Kidney (tissue), 14 donors: ENCODE data around the gene ENTPD2. TPM values are rescaled to one million over a fixed set of nuclear protein-coding genes. Genes with fewer than 3 reads are reported as not detected.

Source experiments
- DNase-seq, 5 donors: peaks; one replicate each; pipeline ENCODE4 v3.0.0-alpha.2; 2013 to 2020
- FAIRE-seq: peaks from 2 replicates; lab custom pipeline; 2012; peaks lifted over from hg19 to GRCh38; lab: Jason Lieb, UNC
- H3K27ac ChIP-seq, 2 donors: one replicate each; pipeline ENCODE4 v1.7.0; 2013; ENCODE audit warnings: low read depth in 2 of 2, low read length in 2 of 2, inconsistent platforms in 1 of 2
- H3K27me3 ChIP-seq: one replicate; pipeline ENCODE4 v1.7.1; 2013; ENCODE audit warnings: low read length, inconsistent platforms; ENCODE audit not compliant: control insufficient read depth, insufficient read depth
- H3K36me3 ChIP-seq, 3 donors: one replicate each; pipeline versions ENCODE4 v1.7.0 to v1.7.1; 2013; ENCODE audit warnings: low read length in 3 of 3, control low read depth in 1 of 3, inconsistent platforms in 1 of 3; ENCODE audit not compliant: insufficient read depth in 3 of 3, control insufficient read depth in 2 of 3
- H3K4me1 ChIP-seq, 3 donors: one replicate each; pipeline versions ENCODE4 v1.7.0 to v1.7.1; 2013; ENCODE audit warnings: low read length in 3 of 3, inconsistent platforms in 1 of 3, low read depth in 1 of 3; ENCODE audit not compliant: control insufficient read depth in 2 of 3, insufficient read depth in 2 of 3
- H3K4me3 ChIP-seq, 3 donors: one replicate each; pipeline versions ENCODE4 v1.7.0 to v1.8.1; 2013; ENCODE audit warnings: low read length in 3 of 3, control low read depth in 1 of 3, inconsistent platforms in 1 of 3
- H3K9ac ChIP-seq, 3 donors: one replicate each; pipeline versions ENCODE4 v1.7.0 to v1.7.1; 2013; ENCODE audit warnings: low read length in 3 of 3, control low read depth in 1 of 3, inconsistent platforms in 1 of 3
- H3K9me3 ChIP-seq, 3 donors: one replicate each; pipeline versions ENCODE4 v1.7.0 to v1.7.1; 2013; ENCODE audit warnings: low read length in 3 of 3, control low read depth in 1 of 3, inconsistent platforms in 1 of 3; ENCODE audit not compliant: control insufficient read depth in 2 of 3, insufficient read depth in 1 of 3
- intact Hi-C: fragments of 100-400 bp; cut with DNase I; formaldehyde crosslinking; loops from one replicate; pipeline ENCODE4 v1.11.1; 2022
- polyA plus RNA-seq: library from polyadenylated mRNA; stranded (reverse); fragments of 350-450 nt; fragmentation: Illumina TruSeq; extraction: RNeasy Lipid Tissue Mini Kit (QIAGEN cat#74804); gene quantifications from one replicate; pipeline ENCODE4 v1.2.3, GENCODE V29; 2014; ENCODE audit warnings: low read depth, low replicate concordance; ENCODE audit not compliant: insufficient read depth
- total RNA-seq: library from RNA; stranded (reverse); fragmentation: NEBNext Ultra II Directional; extraction: Animal tissue kit (Norgen Biotek cat#: 25700); gene quantifications from one replicate; pipeline ENCODE4 v1.2.1, GENCODE V29; 2021
- TF ChIP-seq, protein P1 (sequence below): IDR thresholded peaks from 3 replicates; pipeline ENCODE4 v1.5.1; 2012; ENCODE audit warnings: mild to moderate bottlenecking, moderate library complexity, borderline replicate concordance; ENCODE audit not compliant: insufficient read depth; ENCODE audit errors: extremely low read depth
- donor health status: control.
- donor health status: control.
- donor health status: control.
- donor health status: control.
- donor health status: control.
- donor health status: DM: yes; HTN: yes; CAD: no.
- donor health status: Normal renal cell carcinoma (clear cell type).

The ENTPD2 gene
- total and polyA plus RNA-seq, 2 donors from 2014 or later = 5.5 to 9.3 TPM

DNA sequence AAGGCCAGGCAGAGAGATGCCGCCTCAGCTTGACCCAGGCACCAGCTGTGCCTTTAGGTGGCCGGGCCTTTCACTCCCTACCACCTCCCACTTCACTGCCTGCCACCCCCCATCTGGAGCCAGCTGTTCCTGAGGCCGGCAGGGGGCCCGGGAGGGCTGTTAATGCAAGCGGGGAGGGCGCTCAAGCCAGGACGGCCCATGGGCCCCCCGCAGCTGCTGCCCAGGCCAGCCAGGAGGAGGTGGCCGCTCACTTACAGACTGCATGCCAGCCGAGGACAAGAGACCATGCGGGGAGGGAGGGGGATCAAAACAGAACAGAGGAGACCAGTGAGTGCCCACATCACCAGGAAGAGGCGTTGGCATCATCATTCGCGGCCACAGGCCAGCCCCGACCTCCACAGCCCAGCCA, 30.3 kb downstream of the ENTPD2 start:
- H3K9me3 ChIP-seq = no peaks in the 10 kb centered on the region
- DNase-seq (no peak), FAIRE-seq (no peak)
- no peaks in the 10 kb centered on the region for H3K36me3 ChIP-seq
- intact Hi-C loops = loop anchor here (10.0 kb wide), 1 partner anchor 69 kb away; the partner anchor contains the start of gene LCN12
- TF ChIP-seq, protein P1, sequence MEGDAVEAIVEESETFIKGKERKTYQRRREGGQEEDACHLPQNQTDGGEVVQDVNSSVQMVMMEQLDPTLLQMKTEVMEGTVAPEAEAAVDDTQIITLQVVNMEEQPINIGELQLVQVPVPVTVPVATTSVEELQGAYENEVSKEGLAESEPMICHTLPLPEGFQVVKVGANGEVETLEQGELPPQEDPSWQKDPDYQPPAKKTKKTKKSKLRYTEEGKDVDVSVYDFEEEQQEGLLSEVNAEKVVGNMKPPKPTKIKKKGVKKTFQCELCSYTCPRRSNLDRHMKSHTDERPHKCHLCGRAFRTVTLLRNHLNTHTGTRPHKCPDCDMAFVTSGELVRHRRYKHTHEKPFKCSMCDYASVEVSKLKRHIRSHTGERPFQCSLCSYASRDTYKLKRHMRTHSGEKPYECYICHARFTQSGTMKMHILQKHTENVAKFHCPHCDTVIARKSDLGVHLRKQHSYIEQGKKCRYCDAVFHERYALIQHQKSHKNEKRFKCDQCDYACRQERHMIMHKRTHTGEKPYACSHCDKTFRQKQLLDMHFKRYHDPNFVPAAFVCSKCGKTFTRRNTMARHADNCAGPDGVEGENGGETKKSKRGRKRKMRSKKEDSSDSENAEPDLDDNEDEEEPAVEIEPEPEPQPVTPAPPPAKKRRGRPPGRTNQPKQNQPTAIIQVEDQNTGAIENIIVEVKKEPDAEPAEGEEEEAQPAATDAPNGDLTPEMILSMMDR = no peak
- peaks cover 0 to 25% (median 11%) of the 10 kb centered on the region in 3 donors for H3K4me1 ChIP-seq
- H3K4me3 ChIP-seq = no peak overlapping the region
- no peak overlapping the region for H3K9ac ChIP-seq
- H3K27ac ChIP-seq = no peak overlapping the region
- no peaks in the 10 kb centered on the region for H3K27me3 ChIP-seq

DNA sequence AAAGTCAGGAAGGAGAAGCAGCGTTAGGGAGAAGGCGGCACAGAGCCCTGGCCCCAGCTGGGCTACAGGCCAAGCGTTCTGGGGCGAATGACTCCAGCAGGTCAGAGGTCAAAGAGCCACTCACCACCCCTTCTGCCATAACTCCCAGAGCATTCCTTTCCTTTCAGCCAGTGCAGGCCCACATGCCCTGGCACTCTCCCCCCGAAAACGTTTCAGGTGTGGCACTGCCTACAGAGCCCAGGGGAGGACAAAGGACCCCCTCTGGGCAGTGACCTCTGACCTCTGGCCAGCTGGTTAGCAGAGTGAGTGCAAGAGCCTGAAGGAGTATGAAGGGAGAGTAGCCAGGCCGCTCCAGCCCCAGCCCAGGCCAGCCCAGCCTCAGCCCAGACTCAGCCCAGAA, 30.7 kb downstream of the ENTPD2 start:
- H3K27ac ChIP-seq = no peak overlapping the region
- FAIRE-seq (no peak), DNase-seq (no peak)
- intact Hi-C loops = loop anchor here (10.0 kb wide), 1 partner anchor 68 kb away; the partner anchor contains the start of gene LCN12
- peaks cover 0 to 22% (median 10%) of the 10 kb centered on the region in 3 donors for H3K4me1 ChIP-seq
- H3K4me3 ChIP-seq = no peak overlapping the region
- H3K27me3 ChIP-seq = no peaks in the 10 kb centered on the region
- no peak overlapping the region for H3K9ac ChIP-seq
- H3K9me3 ChIP-seq = no peaks in the 10 kb centered on the region
- TF ChIP-seq, protein P1 = no peak
- H3K36me3 ChIP-seq = no peaks in the 10 kb centered on the region

DNA sequence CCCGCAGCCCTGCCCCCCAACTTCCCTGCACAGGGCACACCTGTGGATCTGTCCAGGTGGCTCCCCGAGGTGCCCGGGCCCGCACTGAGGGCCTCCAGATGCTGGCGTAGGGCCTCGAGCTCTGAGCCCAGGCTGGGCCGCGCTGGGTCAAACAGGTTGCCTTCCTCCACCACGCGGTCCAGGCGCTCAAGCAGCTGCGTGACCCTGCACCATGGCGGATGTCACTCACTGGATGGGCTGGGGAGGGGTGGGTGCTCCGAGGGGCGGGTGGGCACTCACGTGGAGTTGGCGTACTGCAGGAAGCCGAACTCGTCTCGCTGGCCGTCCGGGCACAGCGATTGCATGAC, 31.2 kb downstream of the ENTPD2 start:
- peaks cover 0 to 22% (median 10%) of the 10 kb centered on the region in 3 donors for H3K4me1 ChIP-seq
- intact Hi-C loops = loop anchor here (10.0 kb wide), 1 partner anchor 68 kb away; the partner anchor contains the start of gene LCN12
- no peak for FAIRE-seq
- TF ChIP-seq, protein P1 = no peak
- no peak for DNase-seq
- no peak overlapping the region for H3K27ac ChIP-seq
- no peaks in the 10 kb centered on the region for H3K36me3 ChIP-seq
- H3K9me3 ChIP-seq = no peaks in the 10 kb centered on the region
- no peaks in the 10 kb centered on the region for H3K27me3 ChIP-seq
- H3K9ac ChIP-seq = no peak overlapping the region
- H3K4me3 ChIP-seq = no peak overlapping the region
